ENCODE data around the gene MCOLN1. TPM values are rescaled to one million over a fixed set of nuclear protein-coding genes. Genes with fewer than 3 reads are reported as not detected.

The MCOLN1 gene
- total and polyA plus RNA-seq, 8 donors: 6.9 to 35.4 (median 10.3) TPM

- ATAC-seq (peak in 1 of 4 donors; percentile 64), DNase-seq (no peak), FAIRE-seq (no peak)
- no peak overlapping the region for H3K4me3 ChIP-seq
- H3K36me3 ChIP-seq: no peaks in the 10 kb centered on the region
- no peak for TF ChIP-seq CTCF (IDR thresholded peaks at IDR 0.05)
- intact Hi-C loops (cut with DNase I): no loop called here
- H3K27ac ChIP-seq: no peak overlapping the region
- 80 to 83% methylated on average over 25 of the region's 25 CpGs for WGBS, 2 donors
- H3K9me3 ChIP-seq: no peaks in the 10 kb centered on the region
- peaks cover 4 to 8% (median 7%) of the 10 kb centered on the region in 3 donors for H3K4me1 ChIP-seq
- no peaks in the 10 kb centered on the region for H3K27me3 ChIP-seq
These were observed 5.2 kb downstream of the MCOLN1 start for GRCh38 chr19:7527516-7528191.

GRCh38 chr19:7528192-7528519 lies 5.7 kb downstream of the MCOLN1 start:
- Histone ChIP-seq H3K27ac (no peak overlapping the region), H3K9me3 (no peaks in the 10 kb centered on the region), H3K4me3 (no peak overlapping the region), H3K4me1 (peaks cover 2 to 6% (median 4%) of the 10 kb centered on the region in 3 donors), H3K27me3 (no peaks in the 10 kb centered on the region), H3K36me3 (no peaks in the 10 kb centered on the region)
- ATAC-seq: no peak
- TF ChIP-seq CTCF (IDR thresholded peaks at IDR 0.05): no peak
- DNase-seq: no peak
- intact Hi-C loops (cut with DNase I): no loop called here
- WGBS, 2 donors: 88 to 91% methylated on average over 7 of the region's 7 CpGs
- no peak for FAIRE-seq

- WGBS, 2 donors: 93 to 96% methylated on average over 32 of the region's 32 CpGs
- no peaks in the 10 kb centered on the region for H3K9me3 ChIP-seq
- H3K27ac ChIP-seq: no peak overlapping the region
- TF ChIP-seq CTCF (IDR thresholded peaks at IDR 0.05): no peak
- no peak overlapping the region for H3K4me3 ChIP-seq
- ATAC-seq (no peak), DNase-seq (no peak), FAIRE-seq (no peak)
- no peaks in the 10 kb centered on the region for H3K36me3 ChIP-seq
- intact Hi-C loops (cut with DNase I): no loop called here
- no peaks in the 10 kb centered on the region for H3K27me3 ChIP-seq
- peaks cover 0 to under 1% (median 0%) of the 10 kb centered on the region in 3 donors for H3K4me1 ChIP-seq
These were observed 6.3 kb downstream of the MCOLN1 start for GRCh38 chr19:7528522-7529245.

GRCh38 chr19:7529246-7529600 lies 6.8 kb downstream of the MCOLN1 start:
- WGBS, 2 donors: 81% methylated on average over 15 of the region's 15 CpGs
- peak in 1 of 6 donors; percentile 47 for DNase-seq
- intact Hi-C loops (cut with DNase I): no loop called here

More at GRCh38 chr19:7529246-7529600, 6.8 kb downstream of the MCOLN1 start:
- no peaks in the 10 kb centered on the region for H3K36me3 ChIP-seq
- no peaks in the 10 kb centered on the region for H3K9me3 ChIP-seq
- FAIRE-seq (no peak), ATAC-seq (no peak)
- no peaks in the 10 kb centered on the region for H3K27me3 ChIP-seq
- no peaks in the 10 kb centered on the region for H3K4me1 ChIP-seq
- H3K27ac ChIP-seq: no peak overlapping the region
- no peak for TF ChIP-seq CTCF (IDR thresholded peaks at IDR 0.05)
- H3K4me3 ChIP-seq: no peak overlapping the region

All from pancreas (tissue), 10 donors.